HG02763 (cell line): ENCODE measurements around the gene PIK3R1.

Source experiments
- ATAC-seq: cut with Tn5 transposase; IDR thresholded peaks from one replicate; pipeline ENCODE4 v1.9.1; 2021; ENCODE audit warnings: mild to moderate bottlenecking, moderate library complexity; ENCODE audit not compliant: unreplicated experiment

PIK3R1 gene

GRCh38 chr5:68320413-68320986, 104.9 kb downstream of the PIK3R1 start:
- no peak for ATAC-seq

GRCh38 chr5:68325065-68325580, 109.6 kb downstream of the PIK3R1 start:
- ATAC-seq = no peak

- no peak for ATAC-seq
Measured at GRCh38 chr5:68329554-68330255, 114.1 kb downstream of the PIK3R1 start.

GRCh38 chr5:68330574-68330973, 115.0 kb downstream of the PIK3R1 start:
- ATAC-seq = no peak

- no peak for ATAC-seq
Measured at GRCh38 chr5:68331192-68332079, 115.9 kb downstream of the PIK3R1 start.

- ATAC-seq = no peak
Measured at GRCh38 chr5:68332080-68332451, 116.5 kb downstream of the PIK3R1 start.

- ATAC-seq = no peak
Measured at GRCh38 chr5:68332556-68332955, 117.0 kb downstream of the PIK3R1 start.

GRCh38 chr5:68333649-68334552, 118.3 kb downstream of the PIK3R1 start:
- ATAC-seq = no peak

- ATAC-seq = no peak
Measured at GRCh38 chr5:68334553-68334886, 119.0 kb downstream of the PIK3R1 start.

- ATAC-seq = no peak
Measured at GRCh38 chr5:68335075-68335474, 119.5 kb downstream of the PIK3R1 start.

GRCh38 chr5:68336200-68336599, 120.6 kb downstream of the PIK3R1 start:
- no peak for ATAC-seq

- ATAC-seq = no peak
Measured at GRCh38 chr5:68337235-68337634, 121.7 kb downstream of the PIK3R1 start.

GRCh38 chr5:68339921-68340321, 124.4 kb downstream of the PIK3R1 start:
- ATAC-seq = no peak

GRCh38 chr5:68341006-68341405, 125.5 kb downstream of the PIK3R1 start:
- no peak for ATAC-seq

- ATAC-seq = no peak
Measured at GRCh38 chr5:68342693-68343092, 127.1 kb downstream of the PIK3R1 start.

- ATAC-seq = peak; percentile 72
Measured at GRCh38 chr5:68343421-68343826, 127.9 kb downstream of the PIK3R1 start.

GRCh38 chr5:68344447-68345111, 129.0 kb downstream of the PIK3R1 start:
- ATAC-seq = no peak

GRCh38 chr5:68345171-68345570, 129.6 kb downstream of the PIK3R1 start:
- no peak for ATAC-seq

- ATAC-seq = no peak
Measured at GRCh38 chr5:68345582-68345981, 130.0 kb downstream of the PIK3R1 start.

GRCh38 chr5:68347536-68347935, 132.0 kb downstream of the PIK3R1 start:
- ATAC-seq = no peak
